H1 (cell line): Measurements from ENCODE around the gene COMMD1.

ENCODE experiments used
- ATF3 ChIP-seq: IDR thresholded peaks from 2 replicates; pipeline ENCODE4 v1.6.1; 2011; ENCODE audit warnings: low read depth, mild to moderate bottlenecking, low read length; ENCODE audit not compliant: insufficient read depth
- CTCF ChIP-seq, 3 experiments: IDR thresholded peaks; 1 replicate in 2 of 3; 2 replicates in 1 of 3; pipeline versions ENCODE4 v1.5.1 to v1.6.1; 2011; ENCODE audit warnings: low read length in 3 of 3, mild to moderate bottlenecking in 3 of 3, inconsistent platforms in 2 of 3, low read depth in 1 of 3, moderate library complexity in 1 of 3; ENCODE audit not compliant: insufficient read depth in 1 of 3; ENCODE audit errors: control extremely low read depth in 1 of 3
- EZH2 ChIP-seq: fragments of 200-600 bp; sonication (generic); IDR thresholded peaks from 2 replicates; pipeline ENCODE4 v1.7.1; 2012; ENCODE audit warnings: low read depth, mild to moderate bottlenecking, moderate library complexity, low read length, inconsistent platforms; ENCODE audit not compliant: severe bottlenecking
- NRF1 ChIP-seq: IDR thresholded peaks from 2 replicates; pipeline ENCODE4 v1.6.1; 2011; ENCODE audit warnings: mild to moderate bottlenecking, low read depth, low read length, improper control_type of control experiment
- POLR2A ChIP-seq, 2 experiments: IDR thresholded peaks; 1 replicate in 1 of 2; 2 replicates in 1 of 2; pipeline ENCODE4 v1.6.1; 2011; ENCODE audit warnings: low read depth in 2 of 2, low read length in 2 of 2, mild to moderate bottlenecking in 2 of 2; ENCODE audit errors: control extremely low read depth in 1 of 2
- POLR2AphosphoS5 ChIP-seq: IDR thresholded peaks from 2 replicates; pipeline ENCODE4 v1.6.1; 2011; ENCODE audit warnings: low read depth, low read length
- SP2 ChIP-seq: IDR thresholded peaks from 2 replicates; pipeline ENCODE4 v1.6.1; 2012; ENCODE audit warnings: mild to moderate bottlenecking, low read length, inconsistent platforms
- SRF ChIP-seq: IDR thresholded peaks from 2 replicates; pipeline ENCODE4 v1.6.1; 2011; ENCODE audit warnings: mild to moderate bottlenecking, low read depth, low read length, moderate library complexity
- USF2 ChIP-seq: IDR thresholded peaks from 2 replicates; pipeline ENCODE4 v1.6.1; 2011; ENCODE audit warnings: low read length, improper control_type of control experiment

GRCh38 chr2:62032096-62032495, 126.6 kb downstream of the COMMD1 start:
- no peak for TF ChIP-seq SP2
- TF ChIP-seq CTCF (IDR thresholded peaks at IDR 0.05; ENCODE audit: control extremely low read depth in 1 of 3, insufficient read depth in 1 of 3, low read depth in 1 of 3, low read length in 3 of 3): no peak
- TF ChIP-seq EZH2: no peak
- TF ChIP-seq NRF1: no peak
- no peak for TF ChIP-seq SRF
- TF ChIP-seq USF2: no peak
- no peak for TF ChIP-seq POLR2A (IDR thresholded peaks at IDR 0.05; ENCODE audit: control extremely low read depth in 1 of 2, low read depth in 2 of 2, low read length in 2 of 2)
- TF ChIP-seq ATF3: no peak
- TF ChIP-seq POLR2AphosphoS5: no peak
